LoVo (cell line): ENCODE data around the gene CCDC180.
"Not testable (repeated sequence)": the region's sequence is repeated elsewhere in the genome, so short reads cannot be mapped to it uniquely, and the experiment has no call there.

Source experiments
- DNase-seq: peaks from one replicate; pipeline ENCODE4 v3.0.0-alpha.2; 2016; ENCODE audit warnings: low spot score

CCDC180 gene

GRCh38 chr9:97311798-97312500 lies 4.5 kb downstream of the CCDC180 start:
- DNase-seq = no peak

GRCh38 chr9:97312556-97312955 lies 5.1 kb downstream of the CCDC180 start:
- no peak for DNase-seq

GRCh38 chr9:97313243-97313642 lies 5.8 kb downstream of the CCDC180 start:
- no peak for DNase-seq

GRCh38 chr9:97313746-97314145 lies 6.3 kb downstream of the CCDC180 start:
- DNase-seq = no peak

GRCh38 chr9:97314503-97314902 lies 7.0 kb downstream of the CCDC180 start:
- no peak for DNase-seq

GRCh38 chr9:97315550-97315949 lies 8.1 kb downstream of the CCDC180 start:
- no peak for DNase-seq

- no peak for DNase-seq
These were observed 9.4 kb downstream of the CCDC180 start for GRCh38 chr9:97316904-97317303.

- DNase-seq = no peak
These were observed 11.0 kb downstream of the CCDC180 start for GRCh38 chr9:97318433-97318832.

GRCh38 chr9:97319395-97319794 lies 11.9 kb downstream of the CCDC180 start:
- DNase-seq = no peak

- no peak for DNase-seq
These were observed 12.7 kb downstream of the CCDC180 start for GRCh38 chr9:97320080-97320642.

- no peak for DNase-seq
These were observed 13.8 kb downstream of the CCDC180 start for GRCh38 chr9:97321251-97321650.

GRCh38 chr9:97321691-97322090 lies 14.2 kb downstream of the CCDC180 start:
- no peak for DNase-seq

- DNase-seq = no peak
These were observed 14.6 kb downstream of the CCDC180 start for GRCh38 chr9:97322105-97322504.

GRCh38 chr9:97324954-97325353 lies 17.5 kb downstream of the CCDC180 start:
- DNase-seq = no peak

- DNase-seq = no peak
These were observed 20.1 kb downstream of the CCDC180 start for GRCh38 chr9:97327562-97327961.

- DNase-seq = no peak
These were observed 25.5 kb downstream of the CCDC180 start for GRCh38 chr9:97332993-97333392.

- DNase-seq = not testable (repeated sequence)
These were observed 28.2 kb downstream of the CCDC180 start for GRCh38 chr9:97335622-97336021.

GRCh38 chr9:97348871-97349270 lies 41.4 kb downstream of the CCDC180 start:
- no peak for DNase-seq

- DNase-seq = no peak
These were observed 41.9 kb downstream of the CCDC180 start for GRCh38 chr9:97349400-97349799.

- no peak for DNase-seq
These were observed 47.2 kb downstream of the CCDC180 start for GRCh38 chr9:97354637-97355036.

GRCh38 chr9:97357056-97357455 lies 49.6 kb downstream of the CCDC180 start:
- no peak for DNase-seq
